GM12891 (cell line): ENCODE measurements around the gene FBP1.

Experiments used
- DNase-seq: peaks from one replicate; pipeline ENCODE4 v3.0.0; 2011; ENCODE audit warnings: low spot score; ENCODE audit not compliant: insufficient read length
- FAIRE-seq: peaks from 2 replicates; lab custom pipeline; 2011; peaks lifted over from hg19 to GRCh38; lab: Jason Lieb, UNC
- PAX5 ChIP-seq: IDR thresholded peaks from 2 replicates; pipeline ENCODE4 v1.6.1; 2011; ENCODE audit warnings: low read length, moderate library complexity, mild to moderate bottlenecking; ENCODE audit not compliant: insufficient read depth, severe bottlenecking
- POLR2A ChIP-seq: IDR thresholded peaks from 2 replicates; pipeline ENCODE4 v1.6.1; 2011; ENCODE audit warnings: low read depth, low read length, control low read depth
- POLR2AphosphoS5 ChIP-seq: IDR thresholded peaks from 2 replicates; pipeline ENCODE4 v1.6.1; 2011; ENCODE audit warnings: low read depth, low read length, control low read depth
- POU2F2 ChIP-seq: IDR thresholded peaks from 2 replicates; pipeline ENCODE4 v1.6.1; 2011; ENCODE audit warnings: low read depth, mild to moderate bottlenecking, control low read depth, low read length, moderate library complexity
- SPI1 ChIP-seq: IDR thresholded peaks from 2 replicates; pipeline ENCODE4 v1.6.1; 2011; ENCODE audit warnings: low read depth, low read length, control low read depth
- TAF1 ChIP-seq: IDR thresholded peaks from 2 replicates; pipeline ENCODE4 v1.6.1; 2011; ENCODE audit warnings: low read depth, low read length, control low read depth

Gene FBP1

DNA sequence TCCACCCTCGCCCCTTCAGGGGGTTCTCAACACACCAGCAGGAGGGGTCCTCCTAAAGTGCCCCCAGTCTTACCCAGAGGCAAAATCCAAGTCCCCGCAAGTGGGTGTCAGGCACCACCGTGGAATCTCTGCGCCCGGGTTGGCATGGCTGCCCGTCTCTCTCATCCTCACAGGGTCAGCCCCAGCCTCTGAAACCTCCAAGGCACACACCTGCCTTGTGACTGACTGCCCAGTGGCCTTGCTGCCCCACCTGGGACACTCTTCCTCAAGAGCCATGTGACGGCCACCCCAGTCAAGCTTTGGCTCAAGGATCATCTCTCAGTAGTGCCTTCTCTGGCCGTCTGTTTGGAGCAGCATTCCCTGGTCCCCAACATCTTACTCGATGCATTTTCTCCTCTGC lies 50.6 kb downstream of the FBP1 start:
- DNase-seq (no peak), FAIRE-seq (no peak)
- no peak for TF ChIP-seq SPI1
- no peak for TF ChIP-seq POLR2A
- no peak for TF ChIP-seq POLR2AphosphoS5
- TF ChIP-seq TAF1 = no peak
- TF ChIP-seq PAX5 = no peak
- no peak for TF ChIP-seq POU2F2

DNA sequence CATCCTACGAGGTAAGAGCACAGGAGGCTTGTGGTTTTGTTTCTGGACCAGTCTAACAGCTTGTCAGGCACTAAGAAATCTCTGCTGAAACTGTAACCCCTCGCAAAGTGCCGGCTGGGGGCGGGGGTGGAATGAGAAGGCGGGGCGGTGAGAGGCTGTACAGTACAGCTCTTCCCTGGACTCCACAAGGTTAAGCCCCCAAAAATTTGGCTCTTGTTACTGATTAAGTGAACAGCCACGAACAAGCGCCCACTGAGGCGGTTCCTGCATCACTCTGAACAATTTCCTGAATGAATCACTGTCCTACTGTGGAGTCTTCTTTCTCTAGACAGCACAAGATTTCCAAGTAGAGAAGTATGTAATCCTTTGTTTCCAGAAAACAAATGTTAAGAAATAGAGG lies 52.5 kb downstream of the FBP1 start:
- no peak for TF ChIP-seq PAX5
- no peak for TF ChIP-seq SPI1
- no peak for TF ChIP-seq POLR2A
- no peak for TF ChIP-seq TAF1
- TF ChIP-seq POLR2AphosphoS5 = no peak
- TF ChIP-seq POU2F2 = no peak
- FAIRE-seq = no peak
- DNase-seq = no peak

DNA sequence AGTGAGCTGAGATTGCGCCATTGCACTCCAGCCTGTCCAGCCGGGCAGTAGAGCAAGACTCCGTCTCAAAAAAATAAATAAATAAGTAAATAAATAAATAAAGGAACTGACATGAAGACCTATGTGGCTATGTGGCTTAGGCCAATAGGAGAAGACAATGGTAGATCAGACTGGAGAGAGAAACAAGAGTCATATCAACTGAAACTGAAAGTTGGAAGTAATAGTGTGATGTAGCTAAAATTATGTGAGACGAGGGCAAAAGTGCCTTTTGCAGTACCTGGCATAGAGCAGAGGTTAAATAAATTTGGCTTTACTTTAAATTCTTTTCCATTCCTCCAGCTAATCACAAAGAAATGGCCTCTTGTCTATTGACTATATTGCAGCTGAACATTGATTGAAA lies 53.0 kb downstream of the FBP1 start:
- DNase-seq = peak; percentile 29
- no peak for TF ChIP-seq SPI1
- no peak for TF ChIP-seq POLR2A
- no peak for TF ChIP-seq POU2F2
- no peak for TF ChIP-seq POLR2AphosphoS5
- no peak for TF ChIP-seq PAX5
- TF ChIP-seq TAF1 = no peak
- FAIRE-seq = no peak

DNA sequence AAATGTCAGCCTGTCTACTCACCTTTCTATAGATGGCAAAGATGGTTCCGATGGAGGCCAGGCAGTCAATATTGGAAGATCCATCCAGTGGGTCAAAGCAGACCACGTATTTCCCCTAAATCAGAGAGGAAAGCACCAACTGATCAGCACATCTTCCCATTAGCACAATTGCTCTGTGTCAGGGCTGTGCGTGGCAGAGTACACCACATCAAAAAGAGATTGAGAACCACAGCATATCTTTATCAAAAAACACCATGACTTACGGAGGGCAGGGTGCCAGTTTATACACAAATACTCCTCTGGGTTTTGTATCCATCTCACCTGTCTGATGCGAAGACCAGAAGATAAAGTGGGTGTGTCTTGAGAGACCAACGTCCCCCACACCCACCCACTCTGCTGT lies 54.8 kb downstream of the FBP1 start:
- no peak for FAIRE-seq

DNA sequence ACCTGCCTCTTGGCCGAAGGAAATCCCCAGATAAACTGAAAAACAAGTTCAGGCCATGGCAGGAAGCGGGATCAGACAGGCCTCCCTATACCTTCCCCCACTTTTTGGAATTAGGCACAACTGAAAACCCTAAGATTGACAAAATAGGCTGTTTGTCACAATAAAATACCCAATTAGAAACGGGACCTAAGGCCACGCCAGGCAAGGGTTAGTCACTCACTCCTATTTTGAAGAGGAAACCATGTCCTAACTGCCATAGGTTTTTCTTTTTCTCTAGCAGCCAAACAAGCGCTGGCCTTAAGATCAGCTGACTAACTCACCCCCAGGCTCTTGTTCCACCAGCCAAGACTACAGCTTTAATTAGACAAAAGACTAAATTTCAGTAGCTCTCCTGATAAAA lies 57.6 kb downstream of the FBP1 start:
- no peak for FAIRE-seq
- no peak for DNase-seq
- TF ChIP-seq POU2F2 (no peak), POLR2AphosphoS5 (no peak), PAX5 (no peak), POLR2A (no peak), SPI1 (no peak), TAF1 (no peak)

More for the DNA sequence above, 54.8 kb downstream of the FBP1 start:
- DNase-seq = no peak
- no peak for TF ChIP-seq PAX5
- TF ChIP-seq POLR2A = no peak
- TF ChIP-seq POU2F2 = no peak
- TF ChIP-seq TAF1 = no peak
- no peak for TF ChIP-seq POLR2AphosphoS5
- no peak for TF ChIP-seq SPI1

DNA sequence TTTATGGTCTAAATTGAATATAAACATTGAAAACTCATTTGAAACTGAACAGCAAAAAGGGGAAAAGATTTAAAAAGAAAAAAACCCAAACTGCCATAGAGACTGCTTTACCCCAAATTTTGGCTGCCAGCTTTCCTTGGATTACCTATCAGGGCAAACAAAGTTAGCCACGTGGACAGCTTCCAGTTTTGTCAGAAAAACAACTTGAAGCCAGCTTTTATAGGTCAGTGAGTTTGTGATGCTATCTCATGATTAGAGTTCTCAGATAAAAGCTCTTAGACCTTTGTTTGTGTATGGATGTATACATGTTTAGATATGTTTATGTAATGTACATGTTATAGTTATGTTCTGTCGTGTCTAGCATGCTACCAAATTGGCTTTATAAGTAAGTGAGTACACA lies 61.7 kb downstream of the FBP1 start:
- FAIRE-seq (no peak), DNase-seq (no peak)
- TF ChIP-seq PAX5 (no peak), SPI1 (no peak), POLR2AphosphoS5 (no peak), TAF1 (no peak), POLR2A (no peak), POU2F2 (no peak)

DNA sequence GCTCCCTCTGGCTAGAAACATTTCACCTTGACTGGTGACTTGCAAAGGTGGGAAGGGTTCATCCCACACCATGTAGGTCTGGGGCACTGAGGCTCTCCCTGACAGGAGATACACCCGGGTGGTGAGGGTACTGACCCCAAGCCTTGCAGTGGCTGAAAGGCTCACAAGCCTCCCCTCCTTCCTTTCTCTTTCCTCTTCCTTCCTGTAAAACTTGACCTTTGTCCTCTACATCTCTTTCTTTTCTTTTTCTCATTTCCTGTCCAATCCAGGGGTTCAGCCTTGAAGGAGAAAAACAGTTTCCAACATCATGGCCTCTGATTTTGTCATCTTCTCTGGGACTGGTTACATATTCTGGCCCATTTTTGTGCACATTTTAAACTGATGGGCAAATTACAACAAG lies 62.3 kb downstream of the FBP1 start:
- DNase-seq (no peak), FAIRE-seq (no peak)
- TF ChIP-seq POLR2AphosphoS5 (no peak), TAF1 (no peak), PAX5 (no peak), SPI1 (no peak), POU2F2 (no peak)

DNA sequence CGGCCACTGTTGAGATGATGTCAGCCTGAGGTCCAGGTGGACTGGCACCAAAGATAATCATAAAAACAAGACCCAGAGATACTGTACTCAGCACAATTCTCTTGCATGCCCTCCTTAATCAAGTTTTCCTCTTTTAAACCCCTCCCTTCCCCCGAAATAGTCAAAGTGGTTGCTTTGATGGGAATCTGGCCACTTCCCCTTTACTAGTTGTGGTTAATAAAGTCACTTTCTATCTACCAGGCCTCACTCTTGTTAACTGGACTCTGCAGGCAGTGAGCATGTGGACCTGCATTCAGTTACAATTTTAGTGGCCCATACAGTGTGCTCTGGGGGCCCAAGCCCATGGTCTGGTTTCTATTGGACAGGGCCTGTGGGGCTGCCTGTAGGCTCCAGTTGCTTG lies 63.2 kb downstream of the FBP1 start:
- no peak for DNase-seq
- peak; percentile 74 for TF ChIP-seq SPI1
- no peak for TF ChIP-seq POU2F2
- no peak for TF ChIP-seq POLR2AphosphoS5
- no peak for TF ChIP-seq POLR2A
- TF ChIP-seq TAF1 = no peak
- TF ChIP-seq PAX5 = no peak
- FAIRE-seq = no peak

DNA sequence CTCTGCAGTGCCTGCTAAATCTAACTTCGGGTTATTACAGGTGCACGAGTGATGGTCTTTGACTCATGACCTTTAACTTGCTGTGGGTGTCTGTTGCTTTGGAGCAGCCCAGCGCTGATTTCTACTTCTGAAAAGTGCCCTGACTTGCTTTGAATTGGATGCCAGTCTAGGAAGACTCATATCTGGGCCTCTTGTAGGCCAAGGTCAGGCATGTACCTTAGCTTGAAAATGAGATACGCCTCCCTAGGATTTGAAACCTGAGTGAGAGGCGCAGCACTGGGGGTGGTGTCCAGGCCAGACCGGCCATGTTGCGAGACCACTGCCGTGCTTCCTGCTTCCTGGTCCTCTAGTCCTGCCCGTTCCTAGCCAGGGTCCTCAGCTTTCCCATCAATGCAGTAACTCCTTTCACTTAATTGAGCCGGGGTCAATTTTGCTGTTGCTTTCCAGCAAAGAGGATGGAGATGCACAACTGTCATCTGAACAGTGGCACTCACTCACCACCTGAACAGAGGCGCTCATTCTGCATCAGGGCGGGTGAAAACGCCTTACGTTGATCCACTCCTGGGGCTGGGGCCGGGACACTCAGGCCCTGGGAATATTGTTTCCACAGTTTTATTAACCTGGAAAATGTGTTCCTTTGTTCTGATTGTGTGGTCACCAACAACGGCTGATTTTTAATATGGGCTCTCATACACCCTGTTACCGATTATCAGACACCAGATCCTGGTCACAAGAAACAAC lies 70.2 kb downstream of the FBP1 start:
- DNase-seq (no peak), FAIRE-seq (no peak)
- TF ChIP-seq POU2F2 (no peak), POLR2A (no peak), TAF1 (no peak), POLR2AphosphoS5 (no peak), PAX5 (no peak), SPI1 (no peak)

DNA sequence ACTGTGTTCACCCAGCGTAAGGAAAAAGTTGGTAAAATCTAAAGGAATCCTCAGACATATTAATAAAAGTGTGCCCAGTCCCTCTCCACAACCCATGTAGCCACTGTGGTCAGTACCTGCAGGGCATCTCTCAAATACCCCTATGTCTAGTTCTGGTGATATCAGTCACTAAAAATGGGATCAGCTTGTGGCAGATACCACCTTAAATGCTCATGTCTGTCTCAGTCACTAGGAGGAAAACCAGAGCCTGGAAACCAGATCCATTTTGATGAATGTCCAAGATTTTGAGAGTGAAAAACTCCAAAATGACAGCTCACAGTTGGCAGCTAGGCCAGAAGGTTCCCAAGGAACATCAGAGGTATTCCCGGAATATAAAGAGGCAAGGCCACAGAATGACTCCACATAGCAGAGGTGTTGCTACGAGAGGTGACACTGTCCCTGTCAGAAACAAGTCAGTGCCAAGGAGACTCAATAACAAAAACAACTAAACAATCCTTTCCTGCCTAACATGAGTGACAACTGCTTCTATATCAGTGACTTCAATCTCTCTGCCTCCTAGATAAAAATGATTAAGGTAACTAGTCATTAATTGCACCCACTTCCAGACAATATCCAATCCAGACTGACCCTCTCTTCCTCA lies 70.9 kb downstream of the FBP1 start:
- TF ChIP-seq PAX5 = no peak
- no peak for TF ChIP-seq POLR2AphosphoS5
- no peak for TF ChIP-seq SPI1
- no peak for TF ChIP-seq TAF1
- TF ChIP-seq POLR2A = no peak
- no peak for DNase-seq
- no peak for FAIRE-seq

DNA sequence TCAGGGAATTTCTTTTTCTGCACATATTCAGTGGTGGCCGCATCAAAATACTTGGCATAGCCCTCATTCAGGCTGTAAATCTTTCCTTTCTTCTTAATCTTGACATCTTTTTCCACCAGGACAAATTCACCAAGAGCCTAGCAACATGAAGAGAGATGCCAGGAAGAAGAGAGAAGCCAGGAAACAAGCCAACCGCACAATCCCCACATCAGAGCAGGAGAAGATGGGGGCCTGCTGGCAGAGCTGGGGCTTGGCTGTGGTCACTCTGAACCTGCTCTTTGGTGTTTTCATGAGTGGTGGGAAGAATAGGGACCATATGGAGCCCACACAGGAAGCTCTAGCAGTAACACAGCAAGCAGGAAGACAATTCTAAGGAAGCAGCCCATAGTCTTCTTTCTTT lies 72.0 kb downstream of the FBP1 start:
- DNase-seq (no peak), FAIRE-seq (no peak)
- no peak for TF ChIP-seq POLR2AphosphoS5
- TF ChIP-seq POU2F2 = no peak
- no peak for TF ChIP-seq POLR2A
- TF ChIP-seq TAF1 = no peak
- TF ChIP-seq SPI1 = no peak
- TF ChIP-seq PAX5 = no peak
